Large intestine (tissue), 3 donors: ENCODE data around the gene MIEN1. TPM values are rescaled to one million over a fixed set of nuclear protein-coding genes. Genes with fewer than 3 reads are reported as not detected.

Experiments used
- DNase-seq, 2 donors: peaks; one replicate each; pipeline versions ENCODE4 v3.0.0 to v3.0.0-alpha.2; 2013
- H3K27ac ChIP-seq: one replicate; pipeline ENCODE4 v1.5.1; 2013; ENCODE audit warnings: low read length
- H3K27me3 ChIP-seq: 2 replicates; pipeline ENCODE4 v1.6.1; 2013; ENCODE audit warnings: low read length; ENCODE audit not compliant: control insufficient read depth, insufficient read depth
- H3K36me3 ChIP-seq: 2 replicates; pipeline ENCODE4 v1.6.1; 2013; ENCODE audit warnings: low read length; ENCODE audit not compliant: control insufficient read depth, insufficient read depth
- H3K4me1 ChIP-seq: one replicate; pipeline ENCODE4 v1.6.1; 2013; ENCODE audit warnings: low read length; ENCODE audit not compliant: control insufficient read depth, insufficient read depth
- H3K4me3 ChIP-seq: one replicate; pipeline ENCODE4 v1.5.1; 2013; ENCODE audit warnings: low read length
- H3K9me3 ChIP-seq: one replicate; pipeline ENCODE4 v1.6.1; 2013; ENCODE audit warnings: mild to moderate bottlenecking, low read depth, low read length, moderate library complexity; ENCODE audit not compliant: control insufficient read depth
- WGBS: methylation state at CpG from one replicate; pipeline ENCODE4 v1.1.5; 2013; ENCODE audit warnings: low lambda C conversion rate; ENCODE audit not compliant: insufficient coverage; 5-methylcytosine and 5-hydroxymethylcytosine counted together
- polyA plus RNA-seq: library from polyadenylated mRNA; unstranded; fragments of 120-200 nt; gene quantifications from one replicate; pipeline ENCODE4 v1.2.1, GENCODE V29; 2013

The MIEN1 gene
- polyA plus RNA-seq, 1 donor: 43.8 TPM

GRCh38 chr17:39705786-39706348 is 24.5 kb downstream of the MIEN1 start:
- DNase-seq: peak; percentile 37 to 62
- Histone ChIP-seq H3K36me3 (peaks cover 68% of the 10 kb centered on the region), H3K4me1 (peaks cover 45% of the 10 kb centered on the region), H3K27ac (peak overlapping the region; percentile 30), H3K9me3 (no peaks in the 10 kb centered on the region), H3K4me3 (no peak overlapping the region), H3K27me3 (no peaks in the 10 kb centered on the region)
- no CpG with 5 or more reads among the region's 12 CpGs for whole genome bisulfite sequencing

- Histone ChIP-seq H3K36me3 (peaks cover 59% of the 10 kb centered on the region), H3K27me3 (no peaks in the 10 kb centered on the region), H3K4me1 (peaks cover 45% of the 10 kb centered on the region), H3K9me3 (no peaks in the 10 kb centered on the region), H3K4me3 (no peak overlapping the region), H3K27ac (peak overlapping the region; percentile 30)
- no CpG with 5 or more reads among the region's 11 CpGs for WGBS
- no peak for DNase-seq
These were observed 25.3 kb downstream of the MIEN1 start for GRCh38 chr17:39704821-39705551.

- peaks cover 51% of the 10 kb centered on the region for H3K4me1 ChIP-seq
- H3K27me3 ChIP-seq: no peaks in the 10 kb centered on the region
- no peak overlapping the region for H3K4me3 ChIP-seq
- no CpG with 5 or more reads among the region's 5 CpGs for WGBS
- peaks cover 49% of the 10 kb centered on the region for H3K36me3 ChIP-seq
- H3K9me3 ChIP-seq: no peaks in the 10 kb centered on the region
- H3K27ac ChIP-seq: no peak overlapping the region
- DNase-seq: no peak
These were observed 26.4 kb downstream of the MIEN1 start for GRCh38 chr17:39703913-39704312.

- H3K4me1 ChIP-seq: peaks cover 51% of the 10 kb centered on the region
- WGBS: no CpG with 5 or more reads among the region's 12 CpGs
These were observed 27.1 kb downstream of the MIEN1 start for GRCh38 chr17:39702901-39703893.

GRCh38 chr17:39701784-39702422 is 28.4 kb downstream of the MIEN1 start:
- Histone ChIP-seq H3K27ac (peak overlapping the region; percentile 93), H3K4me1 (peaks cover 51% of the 10 kb centered on the region)

More at GRCh38 chr17:39702901-39703893, 27.1 kb downstream of the MIEN1 start:
- H3K27me3 ChIP-seq: no peaks in the 10 kb centered on the region
- no peaks in the 10 kb centered on the region for H3K9me3 ChIP-seq
- DNase-seq: peak in 1 of 2 donors; percentile 65
- H3K27ac ChIP-seq: peak overlapping the region; percentile 28
- no peak overlapping the region for H3K4me3 ChIP-seq
- H3K36me3 ChIP-seq: peaks cover 42% of the 10 kb centered on the region

GRCh38 chr17:39701012-39701783 is 29.1 kb downstream of the MIEN1 start:
- Histone ChIP-seq H3K4me1 (peaks cover 52% of the 10 kb centered on the region), H3K36me3 (peaks cover 24% of the 10 kb centered on the region)
- WGBS: no CpG with 5 or more reads among the region's 10 CpGs

More at GRCh38 chr17:39701784-39702422, 28.4 kb downstream of the MIEN1 start:
- Histone ChIP-seq H3K27me3 (no peaks in the 10 kb centered on the region), H3K9me3 (no peaks in the 10 kb centered on the region), H3K36me3 (peaks cover 31% of the 10 kb centered on the region), H3K4me3 (peak overlapping the region; percentile 17)
- no peak for DNase-seq
- no CpG with 5 or more reads among the region's 4 CpGs for WGBS

GRCh38 chr17:39700148-39700987 is 30.0 kb downstream of the MIEN1 start:
- peak overlapping the region; percentile 95 for H3K4me3 ChIP-seq
- no peaks in the 10 kb centered on the region for H3K27me3 ChIP-seq
- no peaks in the 10 kb centered on the region for H3K9me3 ChIP-seq
- peak overlapping the region; percentile 93 for H3K27ac ChIP-seq
- peaks cover 51% of the 10 kb centered on the region for H3K4me1 ChIP-seq
- H3K36me3 ChIP-seq: peaks cover 16% of the 10 kb centered on the region
- WGBS: no CpG with 5 or more reads among the region's 57 CpGs
- DNase-seq: peak in 1 of 2 donors; percentile 60

More at GRCh38 chr17:39701012-39701783, 29.1 kb downstream of the MIEN1 start:
- Histone ChIP-seq H3K4me3 (peak overlapping the region; percentile 95), H3K9me3 (no peaks in the 10 kb centered on the region), H3K27ac (peak overlapping the region; percentile 93), H3K27me3 (no peaks in the 10 kb centered on the region)
- DNase-seq: peak; percentile 87 to 94

GRCh38 chr17:39699818-39700147 is 30.5 kb downstream of the MIEN1 start, which contains the start of gene ERBB2:
Gene ERBB2, plus strand, starts transcription at chr17:39700064. Its CDS starts 175 bp downstream, at chr17:39700239.
- WGBS: no CpG with 5 or more reads among the region's 20 CpGs

More at GRCh38 chr17:39699818-39700147, 30.5 kb downstream of the MIEN1 start, which contains the start of gene ERBB2:
- Histone ChIP-seq H3K4me3 (peak within 1 kb of the TSS; percentile 95), H3K27me3 (no peaks in the 10 kb centered on the region), H3K27ac (peak within 1 kb of the TSS; percentile 93), H3K36me3 (peaks cover 14% of the 10 kb centered on the region), H3K4me1 (peaks cover 51% of the 10 kb centered on the region), H3K9me3 (no peaks in the 10 kb centered on the region)
- peak; percentile 90 to 93 for DNase-seq
